IPS DF 4.7 (cell line): ENCODE measurements around the gene IMPA2.
"Not testable (repeated sequence)": the region's sequence is repeated elsewhere in the genome, so short reads cannot be mapped to it uniquely, and the experiment has no call there.

Experiments
- DNase-seq: peaks from one replicate; pipeline ENCODE4 v3.0.0-alpha.2; 2013; ENCODE audit warnings: low spot score; ENCODE audit errors: extremely low read depth

The IMPA2 gene

GRCh38 chr18:11981192-11981542 lies at the start of gene IMPA2:
Gene IMPA2 (plus strand): TSS chr18:11981507. CDS start chr18:11981670, 163 bp downstream.
- DNase-seq: no peak

- DNase-seq: no peak
Measured at GRCh38 chr18:11932393-11932792, 48.9 kb upstream of the IMPA2 start.

- DNase-seq: no peak
Measured at GRCh38 chr18:11937874-11938478, 43.3 kb upstream of the IMPA2 start.

- DNase-seq: no peak
Measured at GRCh38 chr18:11940956-11941355, 40.4 kb upstream of the IMPA2 start.

- DNase-seq: no peak
Measured at GRCh38 chr18:11943551-11943950, 37.8 kb upstream of the IMPA2 start.

GRCh38 chr18:11944252-11944651 lies 37.1 kb upstream of the IMPA2 start:
- no peak for DNase-seq

GRCh38 chr18:11944786-11945185 lies 36.5 kb upstream of the IMPA2 start:
- no peak for DNase-seq

- not testable (repeated sequence) for DNase-seq
Measured at GRCh38 chr18:11945834-11946659, 35.3 kb upstream of the IMPA2 start.

GRCh38 chr18:11946756-11947155 lies 34.6 kb upstream of the IMPA2 start:
- no peak for DNase-seq

GRCh38 chr18:11947214-11948191 lies 33.8 kb upstream of the IMPA2 start:
- DNase-seq: no peak

GRCh38 chr18:11948852-11949523 lies 32.3 kb upstream of the IMPA2 start:
- no peak for DNase-seq

GRCh38 chr18:11950824-11951223 lies 30.5 kb upstream of the IMPA2 start:
- DNase-seq: no peak

GRCh38 chr18:11951390-11951851 lies 29.9 kb upstream of the IMPA2 start:
- no peak for DNase-seq

GRCh38 chr18:11953113-11953512 lies 28.2 kb upstream of the IMPA2 start:
- DNase-seq: no peak

- DNase-seq: no peak
Measured at GRCh38 chr18:11955239-11956029, 25.9 kb upstream of the IMPA2 start.

- DNase-seq: no peak
Measured at GRCh38 chr18:11956371-11957308, 24.7 kb upstream of the IMPA2 start.

- no peak for DNase-seq
Measured at GRCh38 chr18:11957636-11958035, 23.7 kb upstream of the IMPA2 start.

GRCh38 chr18:11959651-11960050 lies 21.7 kb upstream of the IMPA2 start:
- DNase-seq: not testable (repeated sequence)

- DNase-seq: no peak
Measured at GRCh38 chr18:11960743-11961380, 20.4 kb upstream of the IMPA2 start.
